Measurements from ENCODE around the gene SGCA. TPM values are rescaled to one million over a fixed set of nuclear protein-coding genes. Genes with fewer than 3 reads are reported as not detected.

Gene SGCA
- total RNA-seq, 1 donor from 2014 or later: 0.64 TPM

GRCh38 chr17:50196036-50196435 is 30.2 kb downstream of the SGCA start:
- no peak for ATAC-seq

GRCh38 chr17:50196826-50197225 is 31.0 kb downstream of the SGCA start:
- ATAC-seq: no peak

- ATAC-seq: no peak
These were observed 32.3 kb downstream of the SGCA start for GRCh38 chr17:50198026-50198669.

GRCh38 chr17:50199211-50199802 is 33.5 kb downstream of the SGCA start:
- no peak for ATAC-seq

GRCh38 chr17:50199803-50200456 is 34.1 kb downstream of the SGCA start:
- ATAC-seq: peak; percentile 89

- peak; percentile 77 for ATAC-seq
These were observed 34.9 kb downstream of the SGCA start for GRCh38 chr17:50200457-50201275.

- ATAC-seq: no peak
These were observed 35.6 kb downstream of the SGCA start, which contains the start of gene COL1A1 for GRCh38 chr17:50201276-50201854. COL1A1 (minus strand) TSS chr17:50201631; CDS start chr17:50201513, 118 bp downstream.

- ATAC-seq: no peak
These were observed 37.3 kb downstream of the SGCA start for GRCh38 chr17:50203086-50203485.

GRCh38 chr17:50203604-50204345 is 38.0 kb downstream of the SGCA start:
- ATAC-seq: no peak

GRCh38 chr17:50204431-50204830 is 38.6 kb downstream of the SGCA start:
- no peak for ATAC-seq

GRCh38 chr17:50205111-50205962 is 39.5 kb downstream of the SGCA start:
- ATAC-seq: no peak

- no peak for ATAC-seq
These were observed 40.2 kb downstream of the SGCA start for GRCh38 chr17:50205963-50206505.

- no peak for ATAC-seq
These were observed 40.9 kb downstream of the SGCA start for GRCh38 chr17:50206604-50207293.

- no peak for ATAC-seq
These were observed 41.5 kb downstream of the SGCA start for GRCh38 chr17:50207315-50207714.

- no peak for ATAC-seq
These were observed 42.2 kb downstream of the SGCA start for GRCh38 chr17:50207792-50208567.

- ATAC-seq: no peak
These were observed 42.8 kb downstream of the SGCA start for GRCh38 chr17:50208611-50209061.

GRCh38 chr17:50209133-50209471 is 43.3 kb downstream of the SGCA start:
- ATAC-seq: no peak

- peak; percentile 41 for ATAC-seq
These were observed 43.9 kb downstream of the SGCA start for GRCh38 chr17:50209472-50210239.

Data from esophagus mucosa (tissue), 1 donor.